Measurements from ENCODE around the gene MYO5A.

MYO5A gene

DNA sequence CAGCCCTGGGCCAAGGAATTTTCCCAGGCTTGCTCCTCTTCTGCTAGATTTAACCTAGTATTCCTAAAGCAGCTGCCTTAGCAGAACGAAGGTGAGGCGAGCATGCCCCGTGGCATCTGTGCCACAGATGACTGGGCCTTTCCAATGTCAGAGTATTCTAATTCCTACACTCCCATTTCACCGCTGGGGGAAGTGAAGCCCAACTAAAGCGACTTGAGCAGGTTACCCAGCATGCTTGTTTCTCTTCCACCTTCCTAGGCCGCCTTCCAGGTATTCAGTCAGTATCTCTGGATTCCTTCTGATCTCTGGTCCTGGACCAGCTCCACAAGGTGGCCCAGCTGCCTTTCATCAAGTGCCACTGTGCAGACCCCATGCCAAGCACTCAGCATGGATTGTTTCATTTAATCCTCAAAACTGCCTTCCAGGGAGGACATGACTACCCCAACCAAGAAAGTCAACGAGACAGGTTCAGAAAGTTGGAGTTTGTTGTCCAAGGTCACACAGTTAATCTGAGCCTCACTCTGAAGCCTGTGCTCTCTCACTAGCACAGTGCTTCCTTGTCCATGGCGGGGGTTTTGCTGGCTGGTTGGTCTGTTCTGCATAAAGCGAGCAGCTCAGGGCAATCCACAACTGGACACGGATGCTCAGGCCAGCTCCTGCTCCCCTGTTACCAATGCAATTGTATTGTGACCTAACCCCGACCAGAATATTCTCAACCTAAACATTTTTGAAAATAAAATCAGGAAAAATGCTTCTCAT, 248.2 kb downstream of the MYO5A start:
- DNase-seq (ENCODE audit: low read depth): no peak
- TF ChIP-seq, protein P1, sequence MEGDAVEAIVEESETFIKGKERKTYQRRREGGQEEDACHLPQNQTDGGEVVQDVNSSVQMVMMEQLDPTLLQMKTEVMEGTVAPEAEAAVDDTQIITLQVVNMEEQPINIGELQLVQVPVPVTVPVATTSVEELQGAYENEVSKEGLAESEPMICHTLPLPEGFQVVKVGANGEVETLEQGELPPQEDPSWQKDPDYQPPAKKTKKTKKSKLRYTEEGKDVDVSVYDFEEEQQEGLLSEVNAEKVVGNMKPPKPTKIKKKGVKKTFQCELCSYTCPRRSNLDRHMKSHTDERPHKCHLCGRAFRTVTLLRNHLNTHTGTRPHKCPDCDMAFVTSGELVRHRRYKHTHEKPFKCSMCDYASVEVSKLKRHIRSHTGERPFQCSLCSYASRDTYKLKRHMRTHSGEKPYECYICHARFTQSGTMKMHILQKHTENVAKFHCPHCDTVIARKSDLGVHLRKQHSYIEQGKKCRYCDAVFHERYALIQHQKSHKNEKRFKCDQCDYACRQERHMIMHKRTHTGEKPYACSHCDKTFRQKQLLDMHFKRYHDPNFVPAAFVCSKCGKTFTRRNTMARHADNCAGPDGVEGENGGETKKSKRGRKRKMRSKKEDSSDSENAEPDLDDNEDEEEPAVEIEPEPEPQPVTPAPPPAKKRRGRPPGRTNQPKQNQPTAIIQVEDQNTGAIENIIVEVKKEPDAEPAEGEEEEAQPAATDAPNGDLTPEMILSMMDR (IDR thresholded peaks at IDR 0.05; ENCODE audit: insufficient read depth, low read depth, low read length, missing control alignments): no peak

DNA sequence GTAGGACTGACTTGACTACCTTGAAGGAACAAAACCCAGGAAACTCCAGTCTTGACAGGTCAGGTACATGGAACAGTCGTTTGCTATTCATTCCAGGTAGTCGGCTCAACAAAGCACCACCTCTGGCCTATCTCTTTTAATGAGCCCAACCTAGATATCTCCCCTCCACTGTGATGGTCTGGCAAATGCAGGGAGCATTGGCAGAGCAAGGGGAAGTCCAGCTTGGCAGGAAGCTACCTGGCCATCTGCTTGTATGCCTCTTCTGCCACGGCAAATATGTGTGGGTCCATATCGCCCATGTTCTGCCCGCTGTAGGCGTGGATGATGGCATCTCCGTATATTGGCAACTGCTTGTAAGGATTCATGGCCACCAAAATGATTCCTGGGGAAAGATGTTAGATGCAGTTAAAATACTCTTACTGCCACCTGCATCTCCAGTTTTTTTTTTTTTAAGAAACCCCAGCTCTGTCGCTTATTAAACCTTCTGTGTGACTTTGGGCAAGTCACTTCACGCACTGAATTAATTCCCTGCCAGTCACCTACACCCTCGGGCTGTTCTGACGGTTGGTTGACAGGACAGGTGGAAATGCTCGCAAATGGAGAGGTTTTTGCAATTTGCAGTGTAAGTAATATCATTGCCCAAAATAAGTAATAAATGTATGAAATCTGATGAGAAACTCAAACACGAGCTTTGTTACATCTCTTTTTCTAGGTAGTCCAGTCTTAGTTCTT, 249.9 kb downstream of the MYO5A start:
- no peak overlapping the region for H3K4me3 ChIP-seq (ENCODE audit: low read length)
- peak; percentile 51 for DNase-seq (ENCODE audit: low read depth)
- TF ChIP-seq, protein P1 (IDR thresholded peaks at IDR 0.05; ENCODE audit: insufficient read depth, low read depth, low read length, missing control alignments): no peak

More for the DNA sequence above, 248.2 kb downstream of the MYO5A start:
- H3K4me3 ChIP-seq (ENCODE audit: low read length): no peak overlapping the region

DNA sequence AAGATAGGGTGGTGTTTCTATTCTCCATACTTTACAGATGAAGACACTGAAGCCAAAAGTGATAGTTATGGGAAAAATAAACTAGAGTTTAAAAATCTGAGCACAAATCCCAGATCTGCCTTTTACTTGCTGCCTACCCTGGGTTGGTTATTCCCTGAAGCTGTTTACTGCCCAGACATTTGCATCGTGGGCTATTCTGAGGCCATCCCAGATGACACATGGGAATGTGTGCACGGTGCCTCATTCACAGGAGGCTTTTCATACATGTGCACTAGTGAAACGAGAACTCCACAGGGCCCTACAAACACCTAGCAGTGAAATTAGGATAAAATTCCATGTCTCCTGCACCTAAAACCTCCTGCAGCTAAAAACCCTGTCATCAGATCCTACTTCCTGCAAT, 250.5 kb downstream of the MYO5A start:
- no peak overlapping the region for H3K4me3 ChIP-seq (ENCODE audit: low read length)
- no peak for DNase-seq (ENCODE audit: low read depth)
- TF ChIP-seq, protein P1 (IDR thresholded peaks at IDR 0.05; ENCODE audit: insufficient read depth, low read depth, low read length, missing control alignments): no peak

DNA sequence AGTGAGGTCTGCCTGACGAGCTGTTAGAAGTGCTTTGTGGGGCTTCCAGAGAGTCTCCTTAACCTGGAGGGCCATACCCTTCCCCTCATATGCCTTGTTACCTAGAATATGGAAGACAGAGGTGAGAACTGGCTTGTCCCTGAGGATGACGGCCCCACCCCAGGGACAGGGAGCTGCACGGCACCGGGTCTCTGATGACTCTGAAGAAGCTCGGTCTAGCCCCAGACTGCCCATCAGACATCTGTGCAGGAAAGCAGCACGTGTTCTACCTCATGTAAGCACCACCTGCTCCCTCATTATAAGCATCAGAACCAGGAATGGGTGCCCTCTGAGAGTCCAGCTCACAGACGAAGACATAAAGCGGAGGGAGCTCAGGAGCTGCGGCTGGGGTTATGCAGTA, 251.1 kb downstream of the MYO5A start:
- no peak overlapping the region for H3K4me3 ChIP-seq (ENCODE audit: low read length)
- DNase-seq (ENCODE audit: low read depth): no peak
- TF ChIP-seq, protein P1 (IDR thresholded peaks at IDR 0.05; ENCODE audit: insufficient read depth, low read depth, low read length, missing control alignments): no peak

DNA sequence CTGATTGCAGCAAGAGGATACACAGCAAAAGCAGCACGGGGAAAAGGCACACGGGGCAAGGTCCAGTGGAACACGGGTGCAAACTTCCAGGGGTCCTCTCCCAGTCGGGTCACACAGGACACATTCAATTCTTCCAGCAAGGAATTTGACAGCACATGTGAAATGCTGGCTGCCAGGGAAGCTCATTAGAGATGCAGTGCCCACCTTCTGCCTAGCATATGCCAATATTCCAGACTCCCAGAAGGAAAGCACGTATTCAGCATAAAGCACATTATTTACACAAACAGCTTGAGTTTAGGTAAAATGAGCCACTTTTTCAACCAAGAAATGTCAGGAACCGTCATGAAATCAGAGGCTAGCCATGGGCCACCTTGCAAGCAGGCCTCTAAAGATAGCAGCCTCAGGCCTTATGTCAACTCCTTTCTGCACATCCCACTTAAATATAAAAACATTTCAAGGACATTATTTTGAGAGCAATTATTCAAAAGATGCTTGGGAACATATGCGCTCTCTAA, 252.4 kb downstream of the MYO5A start:
- TF ChIP-seq, protein P1 (IDR thresholded peaks at IDR 0.05; ENCODE audit: insufficient read depth, low read depth, low read length, missing control alignments): no peak
- DNase-seq (ENCODE audit: low read depth): no peak

DNA sequence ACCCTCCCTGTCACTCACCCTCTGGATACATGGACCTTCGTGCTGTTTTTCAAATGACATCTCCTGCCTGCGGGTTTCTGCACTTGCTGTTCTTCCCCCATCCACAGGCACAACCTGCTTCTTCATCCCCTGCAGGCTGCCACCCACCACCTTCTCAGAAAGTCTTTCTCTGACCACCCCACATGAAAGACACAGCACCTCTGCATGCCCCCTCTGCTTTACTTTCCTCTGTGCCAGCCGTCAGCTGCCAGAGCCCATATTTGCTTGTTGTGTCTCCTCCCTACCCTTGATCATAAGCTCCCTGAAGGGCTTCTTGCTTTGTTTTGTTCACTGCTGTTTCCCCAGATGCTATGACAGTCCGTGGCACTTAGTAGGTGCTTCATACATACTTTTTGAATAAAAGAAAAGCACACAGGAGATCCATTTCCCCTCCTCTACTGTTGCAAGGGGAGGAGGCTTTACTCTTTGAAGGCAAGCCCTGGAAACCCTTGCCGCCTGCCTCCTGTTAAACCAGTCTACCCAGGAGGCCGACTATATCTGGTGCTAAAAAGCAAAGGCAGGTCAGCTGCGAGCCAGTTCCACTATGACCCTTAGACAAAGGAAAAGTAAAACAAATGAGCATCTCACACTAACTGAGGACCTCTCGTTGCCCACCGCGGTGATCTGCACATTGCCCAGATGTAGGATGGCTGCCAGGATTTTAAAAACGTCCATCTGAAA, 265.0 kb downstream of the MYO5A start:
- TF ChIP-seq, protein P1 (IDR thresholded peaks at IDR 0.05; ENCODE audit: insufficient read depth, low read depth, low read length, missing control alignments): no peak
- no peak for DNase-seq (ENCODE audit: low read depth)
- H3K4me3 ChIP-seq (ENCODE audit: low read length): no peak overlapping the region

More for the DNA sequence above, 252.4 kb downstream of the MYO5A start:
- H3K4me3 ChIP-seq (ENCODE audit: low read length): no peak overlapping the region
